Upper lobe of left lung (tissue), 6 donors: ENCODE measurements around the gene ANKDD1B. TPM values are rescaled to one million over a fixed set of nuclear protein-coding genes. Genes with fewer than 3 reads are reported as not detected.

Source experiments
- ATAC-seq, 2 donors: fragments of 200-7000 bp; cut with Tn5 transposase; one replicate each; pipeline ENCODE4 v1.9.1; 2022; ENCODE audit warnings: mild to moderate bottlenecking in 2 of 2, moderate library complexity in 2 of 2; ENCODE audit not compliant: low FRiP score in 2 of 2
- DNase-seq, 2 donors: peaks; one replicate each; pipeline ENCODE4 v3.0.0-alpha.2; 2019 to 2020
- H3K27ac ChIP-seq, 4 donors: fragments of 200-600 bp; sonication (generic); one replicate each; pipeline ENCODE4 v1.5.1; 2016 to 2019
- H3K27me3 ChIP-seq, 4 donors: fragments of 200-600 bp; sonication (generic); one replicate each; pipeline ENCODE4 v1.5.1; 2017 to 2019
- H3K36me3 ChIP-seq, 4 donors: fragments of 200-600 bp; sonication (generic); one replicate each; pipeline ENCODE4 v1.5.1; 2016 to 2019
- H3K4me1 ChIP-seq, 4 donors: fragments of 200-600 bp; sonication (generic); one replicate each; pipeline ENCODE4 v1.5.1; 2018 to 2019
- H3K4me3 ChIP-seq, 4 donors: fragments of 200-600 bp; sonication (generic); one replicate each; pipeline ENCODE4 v1.5.1; 2017 to 2019; ENCODE audit warnings: mild to moderate bottlenecking in 2 of 4, moderate library complexity in 1 of 4
- H3K9me3 ChIP-seq, 4 donors: fragments of 200-600 bp; sonication (generic); one replicate each; pipeline ENCODE4 v1.5.1; 2018 to 2019
- EP300 ChIP-seq, 4 donors: sonication (generic); formaldehyde crosslinking; IDR thresholded peaks; one replicate each; pipeline ENCODE4 v1.5.1; 2017; ENCODE audit warnings: antibody characterized with exemption in 4 of 4, control low read depth in 2 of 4
- POLR2A ChIP-seq, 4 donors: fragments of 450-650 bp; IDR thresholded peaks; one replicate each; pipeline ENCODE4 v1.5.1; 2016 to 2017; ENCODE audit warnings: antibody characterized with exemption in 4 of 4, mild to moderate bottlenecking in 2 of 4
- POLR2AphosphoS5 ChIP-seq, 2 donors: sonication (generic); formaldehyde crosslinking; IDR thresholded peaks; one replicate each; pipeline ENCODE4 v1.5.1; 2017; ENCODE audit warnings: antibody characterized with exemption in 2 of 2
- WGBS, 2 donors: methylation state at CpG; one replicate each; pipeline ENCODE4 v1.1.5; 2017 to 2018; 5-methylcytosine and 5-hydroxymethylcytosine counted together
- total RNA-seq, 6 donors: library from RNA; depleted of rRNA in 4 of 6; stranded (reverse); fragments of >200 nt in 4 of 6; gene quantifications; one replicate each; pipeline versions ENCODE4 v1.1.0 to v1.2.1, GENCODE V29; 2016 to 2021
- TF ChIP-seq, protein P1 (sequence below), 6 experiments: fragments of 450-650 bp in 4 of 6; fragments of 200-600 bp in 2 of 6; sonication (generic) in 2 of 6; IDR thresholded peaks; one replicate each; pipeline ENCODE4 v1.5.1; 2016 to 2019; ENCODE audit warnings: antibody characterized with exemption in 6 of 6
- donor health status: DM: no; HTN: no; CAD: no; lungs with moderate emphysema.
- donor health status: DM: no; HTN: yes; CAD: no; lungs with severe emphysema.

ANKDD1B gene
- total RNA-seq, 6 donors from 2014 or later: 0.67 to 7.3 (median 4.4) TPM

DNA sequence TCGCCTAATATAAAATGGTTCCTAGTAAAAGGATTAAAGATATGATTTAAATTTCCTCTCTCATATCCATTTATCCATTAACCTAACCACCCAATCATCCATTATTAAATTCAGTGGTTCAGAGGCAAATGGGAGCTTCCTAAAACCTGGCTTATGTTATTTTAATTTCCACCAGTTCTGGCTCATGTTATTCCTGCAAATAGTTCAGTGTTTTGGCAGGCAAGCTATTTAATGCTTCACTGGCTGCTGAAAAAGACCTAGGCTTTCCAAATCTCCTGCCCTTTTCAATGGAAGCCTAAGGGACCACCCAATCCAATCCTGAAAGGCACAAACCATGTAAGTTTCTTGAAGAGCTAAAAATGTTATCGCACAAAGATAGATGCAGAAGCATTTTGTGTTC is 53.7 kb downstream of the ANKDD1B start:
- Histone ChIP-seq H3K4me1 (peaks cover 3 to 10% (median 8%) of the 10 kb centered on the region in 4 donors), H3K4me3 (no peak overlapping the region), H3K36me3 (no peaks in the 10 kb centered on the region), H3K9me3 (no peaks in the 10 kb centered on the region), H3K27me3 (no peaks in the 10 kb centered on the region), H3K27ac (no peak overlapping the region)
- TF ChIP-seq, protein P1, sequence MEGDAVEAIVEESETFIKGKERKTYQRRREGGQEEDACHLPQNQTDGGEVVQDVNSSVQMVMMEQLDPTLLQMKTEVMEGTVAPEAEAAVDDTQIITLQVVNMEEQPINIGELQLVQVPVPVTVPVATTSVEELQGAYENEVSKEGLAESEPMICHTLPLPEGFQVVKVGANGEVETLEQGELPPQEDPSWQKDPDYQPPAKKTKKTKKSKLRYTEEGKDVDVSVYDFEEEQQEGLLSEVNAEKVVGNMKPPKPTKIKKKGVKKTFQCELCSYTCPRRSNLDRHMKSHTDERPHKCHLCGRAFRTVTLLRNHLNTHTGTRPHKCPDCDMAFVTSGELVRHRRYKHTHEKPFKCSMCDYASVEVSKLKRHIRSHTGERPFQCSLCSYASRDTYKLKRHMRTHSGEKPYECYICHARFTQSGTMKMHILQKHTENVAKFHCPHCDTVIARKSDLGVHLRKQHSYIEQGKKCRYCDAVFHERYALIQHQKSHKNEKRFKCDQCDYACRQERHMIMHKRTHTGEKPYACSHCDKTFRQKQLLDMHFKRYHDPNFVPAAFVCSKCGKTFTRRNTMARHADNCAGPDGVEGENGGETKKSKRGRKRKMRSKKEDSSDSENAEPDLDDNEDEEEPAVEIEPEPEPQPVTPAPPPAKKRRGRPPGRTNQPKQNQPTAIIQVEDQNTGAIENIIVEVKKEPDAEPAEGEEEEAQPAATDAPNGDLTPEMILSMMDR (IDR thresholded peaks at IDR 0.05): no peak
- no peak for TF ChIP-seq POLR2A (IDR thresholded peaks at IDR 0.05)
- ATAC-seq (no peak), DNase-seq (no peak)
- 88 to 98% methylated on average over 2 of the region's 2 CpGs for WGBS, 2 donors

DNA sequence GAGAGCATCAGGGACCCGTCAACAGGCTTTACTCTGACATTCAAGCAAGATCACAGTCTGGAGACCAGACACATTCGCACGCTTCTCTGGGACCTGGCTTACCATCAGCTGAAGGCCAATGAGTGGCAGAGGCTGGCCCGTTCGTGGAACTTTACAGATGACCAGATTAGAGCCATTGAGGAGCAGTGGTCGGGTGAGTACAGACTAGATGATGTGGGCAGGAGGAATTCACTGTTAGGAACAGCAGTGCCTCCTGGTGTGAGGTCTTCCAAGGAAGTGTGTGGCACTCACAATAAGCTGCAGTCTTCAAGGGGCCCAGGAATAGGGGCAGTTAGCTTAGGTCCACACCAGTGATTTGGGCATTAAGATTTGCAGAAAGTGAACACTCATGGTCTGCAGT is 55.5 kb downstream of the ANKDD1B start:
- no peak overlapping the region for H3K27ac ChIP-seq
- H3K4me3 ChIP-seq: no peak overlapping the region
- no peaks in the 10 kb centered on the region for H3K36me3 ChIP-seq
- WGBS, 2 donors: 74 to 88% methylated on average over 6 of the region's 6 CpGs
- H3K4me1 ChIP-seq: peaks cover 3 to 10% (median 8%) of the 10 kb centered on the region in 4 donors
- TF ChIP-seq POLR2AphosphoS5 (IDR thresholded peaks at IDR 0.05) (no peak), EP300 (IDR thresholded peaks at IDR 0.05) (no peak), POLR2A (IDR thresholded peaks at IDR 0.05) (no peak)
- TF ChIP-seq, protein P1 (IDR thresholded peaks at IDR 0.05): no peak
- ATAC-seq: no peak
- H3K27me3 ChIP-seq: no peaks in the 10 kb centered on the region
- no peaks in the 10 kb centered on the region for H3K9me3 ChIP-seq
- DNase-seq: no peak

DNA sequence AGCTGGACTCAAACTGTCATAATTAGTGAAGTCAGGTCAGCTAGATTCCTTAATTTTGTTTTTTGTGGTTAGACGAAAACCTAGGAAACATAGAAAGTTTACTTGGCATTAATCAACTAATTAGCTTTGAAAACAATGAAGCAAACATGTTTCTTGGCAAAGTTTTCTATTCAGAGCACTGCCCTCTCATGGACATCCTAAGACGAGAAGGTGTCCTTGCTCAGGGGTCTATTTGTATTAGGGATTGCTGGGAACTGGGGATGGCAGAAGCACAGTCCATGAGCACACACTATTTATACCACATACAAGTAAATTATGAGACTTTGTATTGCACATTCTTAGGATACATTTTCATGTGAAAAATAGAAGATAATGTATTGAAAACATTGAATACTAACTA is 56.3 kb downstream of the ANKDD1B start:
- Histone ChIP-seq H3K27me3 (no peaks in the 10 kb centered on the region), H3K9me3 (no peaks in the 10 kb centered on the region), H3K4me1 (peaks cover 3 to 10% (median 8%) of the 10 kb centered on the region in 4 donors), H3K36me3 (peaks cover 0 to under 1% (median 0%) of the 10 kb centered on the region in 4 donors), H3K27ac (no peak overlapping the region), H3K4me3 (no peak overlapping the region)
- no peak for DNase-seq
- TF ChIP-seq POLR2A (IDR thresholded peaks at IDR 0.05) (no peak), POLR2AphosphoS5 (IDR thresholded peaks at IDR 0.05) (no peak), EP300 (IDR thresholded peaks at IDR 0.05) (no peak)
- TF ChIP-seq, protein P1 (IDR thresholded peaks at IDR 0.05): no peak
- no peak for ATAC-seq
- WGBS, 2 donors: 60 to 65% methylated on average over 2 of the region's 2 CpGs

DNA sequence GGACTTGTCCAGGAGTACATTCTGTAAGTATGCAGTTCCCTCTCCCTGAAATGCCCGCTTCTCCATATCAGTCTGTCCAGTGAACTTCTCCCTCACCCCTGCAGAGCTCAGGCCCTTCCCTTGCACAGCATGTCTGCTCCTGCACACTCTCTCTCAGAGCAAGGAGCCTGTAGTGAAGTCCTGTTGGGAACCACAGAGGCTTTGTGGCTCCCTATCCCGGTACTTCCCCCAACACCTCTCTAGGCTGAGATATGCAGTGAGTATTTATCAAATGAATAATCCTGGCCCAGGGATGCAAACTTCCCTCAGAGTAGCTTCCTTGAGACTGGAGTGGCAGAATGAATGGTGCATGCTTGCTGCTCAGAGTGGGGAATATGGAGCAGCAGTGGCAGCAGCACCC is 57.2 kb downstream of the ANKDD1B start:
- H3K36me3 ChIP-seq: peaks cover 0 to 5% (median 0%) of the 10 kb centered on the region in 4 donors
- TF ChIP-seq POLR2AphosphoS5 (IDR thresholded peaks at IDR 0.05): no peak
- TF ChIP-seq, protein P1 (IDR thresholded peaks at IDR 0.05): no peak
- no peak for TF ChIP-seq EP300 (IDR thresholded peaks at IDR 0.05)
- no peak for TF ChIP-seq POLR2A (IDR thresholded peaks at IDR 0.05)
- H3K4me1 ChIP-seq: peaks cover 3 to 10% (median 8%) of the 10 kb centered on the region in 4 donors
- no peaks in the 10 kb centered on the region for H3K27me3 ChIP-seq
- H3K4me3 ChIP-seq: no peak overlapping the region
- ATAC-seq: peak; percentile 16 to 35
- H3K9me3 ChIP-seq: no peaks in the 10 kb centered on the region
- WGBS, 2 donors: 84% methylated on average over 2 of the region's 2 CpGs
- H3K27ac ChIP-seq: no peak overlapping the region
- DNase-seq: no peak

DNA sequence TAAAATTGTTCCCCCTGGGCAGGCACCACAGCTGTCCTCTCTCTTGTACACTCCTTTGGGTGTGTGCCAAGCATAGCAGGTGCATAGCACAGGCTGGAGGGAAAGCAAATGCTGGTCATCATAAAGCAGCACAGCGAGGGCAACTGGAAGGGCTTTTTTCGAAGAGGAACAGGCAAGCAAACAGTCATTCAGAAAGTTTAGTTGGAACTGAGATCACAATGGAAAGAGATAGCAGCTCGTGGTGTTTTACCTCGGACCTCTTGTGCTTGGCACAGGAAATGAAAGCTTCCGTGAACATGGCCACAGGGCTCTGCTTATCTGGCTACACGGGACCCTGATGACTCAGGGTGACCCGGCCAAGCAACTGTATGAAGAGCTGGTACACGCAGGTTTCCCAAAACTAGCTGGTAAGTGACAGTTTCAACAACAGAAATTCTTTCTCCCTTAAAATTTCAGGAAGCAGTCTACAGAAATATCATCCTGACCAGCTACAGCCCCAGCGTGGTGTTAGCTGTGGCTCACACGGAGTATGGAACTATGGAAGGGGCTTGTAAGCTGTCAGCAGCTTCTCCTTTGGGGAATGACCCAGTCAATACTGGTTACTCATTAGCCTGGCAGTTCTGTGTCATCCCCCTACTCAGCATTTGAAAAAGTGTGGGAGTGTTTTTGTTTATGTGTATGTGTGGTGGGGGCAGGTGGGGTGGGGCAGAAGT is 57.9 kb downstream of the ANKDD1B start:
- WGBS, 2 donors: 35% methylated on average over 6 to 10 of the region's 10 CpGs
- peaks cover 0 to 9% (median 0%) of the 10 kb centered on the region in 4 donors for H3K36me3 ChIP-seq
- peak; percentile 59 to 75 for ATAC-seq
- H3K27me3 ChIP-seq: no peaks in the 10 kb centered on the region
- no peaks in the 10 kb centered on the region for H3K9me3 ChIP-seq
- TF ChIP-seq, protein P1 (IDR thresholded peaks at IDR 0.05): no peak
- TF ChIP-seq EP300 (IDR thresholded peaks at IDR 0.05) (no peak), POLR2A (IDR thresholded peaks at IDR 0.05) (no peak), POLR2AphosphoS5 (IDR thresholded peaks at IDR 0.05) (no peak)
- H3K4me1 ChIP-seq: peaks cover 3 to 10% (median 8%) of the 10 kb centered on the region in 4 donors
- peak in 1 of 2 donors; percentile 44 for DNase-seq
- peak overlapping the region in 2 of 4 donors; percentile 33 to 36 for H3K4me3 ChIP-seq
- H3K27ac ChIP-seq: peak overlapping the region in 3 of 4 donors; percentile 14 to 30 (median 19)
